ENCODE results near the gene RAB3B. TPM values are rescaled to one million over a fixed set of nuclear protein-coding genes. Genes with fewer than 3 reads are reported as not detected.

RAB3B gene
- total and polyA plus RNA-seq, 9 of the 15 experiments (the other 6 are each of a cell fraction or from before 2014, with no cell fraction given): 0.07 to 0.47 (median 0.27) TPM

- TF ChIP-seq, protein P1, sequence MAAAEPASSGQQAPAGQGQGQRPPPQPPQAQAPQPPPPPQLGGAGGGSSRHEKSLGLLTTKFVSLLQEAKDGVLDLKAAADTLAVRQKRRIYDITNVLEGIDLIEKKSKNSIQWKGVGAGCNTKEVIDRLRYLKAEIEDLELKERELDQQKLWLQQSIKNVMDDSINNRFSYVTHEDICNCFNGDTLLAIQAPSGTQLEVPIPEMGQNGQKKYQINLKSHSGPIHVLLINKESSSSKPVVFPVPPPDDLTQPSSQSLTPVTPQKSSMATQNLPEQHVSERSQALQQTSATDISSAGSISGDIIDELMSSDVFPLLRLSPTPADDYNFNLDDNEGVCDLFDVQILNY (CRISPR knock-in tag; IDR thresholded peaks at IDR 0.05): no peak
- TF ChIP-seq ZNF354B (CRISPR knock-in tag; IDR thresholded peaks at IDR 0.05): no peak
- no peak for TF ChIP-seq ZFX (CRISPR knock-in tag; IDR thresholded peaks at IDR 0.05)
- no peak for TF ChIP-seq ZNF507 (tag; conservative IDR thresholded peaks at IDR 0.05)
- TF ChIP-seq, protein P2, sequence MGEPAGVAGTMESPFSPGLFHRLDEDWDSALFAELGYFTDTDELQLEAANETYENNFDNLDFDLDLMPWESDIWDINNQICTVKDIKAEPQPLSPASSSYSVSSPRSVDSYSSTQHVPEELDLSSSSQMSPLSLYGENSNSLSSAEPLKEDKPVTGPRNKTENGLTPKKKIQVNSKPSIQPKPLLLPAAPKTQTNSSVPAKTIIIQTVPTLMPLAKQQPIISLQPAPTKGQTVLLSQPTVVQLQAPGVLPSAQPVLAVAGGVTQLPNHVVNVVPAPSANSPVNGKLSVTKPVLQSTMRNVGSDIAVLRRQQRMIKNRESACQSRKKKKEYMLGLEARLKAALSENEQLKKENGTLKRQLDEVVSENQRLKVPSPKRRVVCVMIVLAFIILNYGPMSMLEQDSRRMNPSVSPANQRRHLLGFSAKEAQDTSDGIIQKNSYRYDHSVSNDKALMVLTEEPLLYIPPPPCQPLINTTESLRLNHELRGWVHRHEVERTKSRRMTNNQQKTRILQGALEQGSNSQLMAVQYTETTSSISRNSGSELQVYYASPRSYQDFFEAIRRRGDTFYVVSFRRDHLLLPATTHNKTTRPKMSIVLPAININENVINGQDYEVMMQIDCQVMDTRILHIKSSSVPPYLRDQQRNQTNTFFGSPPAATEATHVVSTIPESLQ (CRISPR knock-in tag; IDR thresholded peaks at IDR 0.05): no peak
- TF ChIP-seq ZNF316 (IDR thresholded peaks at IDR 0.05): peak; percentile 97
- TF ChIP-seq HOXB6 (CRISPR knock-in tag; IDR thresholded peaks at IDR 0.05; ENCODE audit: borderline replicate concordance): no peak
- TF ChIP-seq GABPA (tag; conservative IDR thresholded peaks at IDR 0.05; ENCODE audit: low read depth): no peak
- TF ChIP-seq ZNF263 (CRISPR knock-in tag; IDR thresholded peaks at IDR 0.05; ENCODE audit: borderline replicate concordance): no peak
Observed at GRCh38 chr1:52007215-52008002, 16.9 kb upstream of the RAB3B start (continued).
